ENCODE results near the gene BABAM2.

Gene BABAM2

DNA sequence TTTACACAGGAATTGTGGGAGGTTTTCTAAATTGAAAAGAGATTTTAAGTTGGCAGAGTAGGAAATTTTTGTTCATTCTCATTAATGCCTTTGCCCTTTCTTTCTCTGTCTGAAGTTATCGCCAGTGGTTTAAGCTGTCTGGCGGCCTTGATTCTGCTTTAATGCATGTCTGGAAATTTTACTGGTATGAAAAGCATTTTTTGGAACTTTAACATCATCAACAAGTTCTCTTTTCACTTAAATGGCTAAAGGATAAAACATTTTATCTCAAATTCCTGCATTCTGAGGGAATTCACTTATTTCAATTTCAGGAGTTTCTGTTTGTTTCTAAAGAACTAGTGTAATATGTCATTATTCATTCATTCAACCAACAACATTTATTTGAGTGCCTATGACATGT is 268.3 kb downstream of the BABAM2 start:
- H3K27ac Mint-ChIP-seq: no peak overlapping the region

DNA sequence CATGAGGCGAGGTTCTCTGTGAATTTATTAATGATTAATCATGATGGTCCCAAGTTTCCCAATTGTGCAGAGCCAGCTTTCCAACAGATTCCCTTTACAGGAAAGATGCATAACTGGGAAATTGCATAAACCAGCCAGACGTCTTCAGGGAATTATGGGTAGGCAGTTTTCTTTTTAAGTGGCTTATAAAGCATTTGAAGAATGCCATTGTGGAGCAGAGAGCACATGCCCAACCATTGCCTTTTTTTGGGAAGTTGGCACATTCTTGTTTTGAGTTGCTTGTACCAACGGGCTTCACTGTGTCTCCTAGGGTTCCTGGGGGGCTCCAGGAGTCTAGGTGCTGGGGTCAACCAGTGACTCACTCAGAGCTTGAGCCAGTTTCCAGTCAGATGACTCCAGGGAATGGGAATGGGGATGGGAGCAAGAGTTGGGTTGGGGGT is 270.5 kb downstream of the BABAM2 start:
- Mint-ChIP-seq H3K27me3 (no peaks in the 10 kb centered on the region), H3K36me3 (peaks cover 19% of the 10 kb centered on the region), H3K4me1 (no peaks in the 10 kb centered on the region), H3K9me3 (no peaks in the 10 kb centered on the region), H3K27ac (no peak overlapping the region), H3K4me3 (no peak overlapping the region)

More for the DNA sequence above, 268.3 kb downstream of the BABAM2 start:
- Mint-ChIP-seq H3K36me3 (peaks cover 26% of the 10 kb centered on the region), H3K4me3 (no peak overlapping the region), H3K27me3 (no peaks in the 10 kb centered on the region), H3K4me1 (no peaks in the 10 kb centered on the region), H3K9me3 (peaks cover 9% of the 10 kb centered on the region)

DNA sequence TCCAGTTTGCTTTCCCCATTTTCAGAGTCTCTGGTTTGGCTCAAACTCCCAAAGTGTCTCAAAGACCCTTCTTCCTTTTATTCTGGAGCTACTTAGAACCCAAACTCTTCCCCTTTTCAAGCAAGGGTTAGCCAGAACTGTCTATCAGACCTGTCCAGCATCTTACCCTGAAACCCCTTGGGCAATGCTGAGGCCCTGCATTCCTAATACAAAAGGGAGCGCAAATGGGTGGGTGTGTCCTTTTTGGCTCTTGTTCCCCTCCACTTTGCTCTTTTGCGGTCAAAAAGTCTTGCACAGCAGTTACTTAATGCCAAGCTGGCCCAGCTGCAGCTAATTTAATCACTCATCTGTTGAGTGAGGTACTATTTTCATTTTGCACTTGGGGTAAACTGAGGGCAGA is 270.9 kb downstream of the BABAM2 start:
- H3K27me3 Mint-ChIP-seq: no peaks in the 10 kb centered on the region

DNA sequence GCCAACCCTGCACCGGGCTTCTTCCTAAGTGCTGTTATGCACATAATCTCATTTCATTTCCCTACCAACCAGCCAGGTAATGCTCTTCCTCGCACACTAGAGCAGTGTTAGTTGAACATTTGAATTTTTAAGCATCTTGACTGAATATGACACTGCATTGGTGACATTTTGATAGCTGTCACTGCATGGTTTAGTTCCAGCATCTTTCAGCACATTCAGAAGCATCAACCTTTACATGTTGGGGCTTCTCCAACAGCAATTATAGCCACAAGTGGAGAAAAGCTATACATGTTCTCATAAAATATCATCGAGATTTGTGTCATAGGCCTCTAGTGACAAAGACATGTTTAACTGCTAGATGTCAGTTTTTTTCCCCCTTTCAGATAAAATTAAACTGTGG is 272.0 kb downstream of the BABAM2 start:
- Mint-ChIP-seq H3K4me3 (no peak overlapping the region), H3K4me1 (no peaks in the 10 kb centered on the region), H3K36me3 (peaks cover 17% of the 10 kb centered on the region), H3K27me3 (no peaks in the 10 kb centered on the region), H3K9me3 (no peaks in the 10 kb centered on the region), H3K27ac (no peak overlapping the region)

More for the DNA sequence above, 270.9 kb downstream of the BABAM2 start:
- Mint-ChIP-seq H3K36me3 (peaks cover 18% of the 10 kb centered on the region), H3K4me3 (no peak overlapping the region), H3K9me3 (no peaks in the 10 kb centered on the region), H3K4me1 (no peaks in the 10 kb centered on the region), H3K27ac (no peak overlapping the region)

- Mint-ChIP-seq H3K36me3 (peaks cover 16% of the 10 kb centered on the region), H3K4me1 (no peaks in the 10 kb centered on the region), H3K9me3 (no peaks in the 10 kb centered on the region), H3K27me3 (no peaks in the 10 kb centered on the region), H3K27ac (no peak overlapping the region), H3K4me3 (no peak overlapping the region)
These were observed 272.5 kb downstream of the BABAM2 start for GRCh38 chr2:28163028-28163427.

DNA sequence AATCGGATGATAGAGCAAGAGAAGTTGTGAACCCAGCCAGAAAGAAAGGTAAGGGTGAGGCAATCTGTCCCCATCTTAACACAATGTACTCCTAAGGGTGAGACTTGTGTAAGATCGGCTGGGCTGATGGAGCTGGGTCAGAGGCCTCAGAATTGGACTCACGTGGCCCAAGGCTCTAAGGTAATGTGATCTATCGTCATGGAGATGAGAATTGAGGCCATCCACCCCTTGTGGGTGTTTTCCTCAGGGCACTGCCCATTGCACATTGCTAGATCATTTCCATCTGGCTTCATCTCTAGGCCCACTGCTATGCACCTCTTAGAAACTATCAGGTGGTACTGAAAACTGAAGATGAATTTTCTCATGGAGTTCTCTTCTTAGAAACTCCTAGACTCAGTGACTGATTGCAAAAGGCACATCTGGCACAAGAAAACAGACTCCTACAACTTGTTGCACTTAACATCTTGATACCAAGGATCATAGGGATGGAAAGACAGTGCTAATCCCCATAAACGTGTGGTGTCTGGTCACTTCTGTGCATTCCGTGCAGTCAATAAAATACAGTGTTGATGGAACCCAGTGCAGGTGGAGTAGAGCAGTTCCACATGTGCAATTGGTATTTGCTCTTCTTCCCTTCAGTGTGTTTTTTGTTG is 273.2 kb downstream of the BABAM2 start:
- Mint-ChIP-seq H3K4me3 (no peak overlapping the region), H3K36me3 (peaks cover 15% of the 10 kb centered on the region), H3K4me1 (no peaks in the 10 kb centered on the region), H3K27me3 (no peaks in the 10 kb centered on the region), H3K9me3 (no peaks in the 10 kb centered on the region), H3K27ac (no peak overlapping the region)

DNA sequence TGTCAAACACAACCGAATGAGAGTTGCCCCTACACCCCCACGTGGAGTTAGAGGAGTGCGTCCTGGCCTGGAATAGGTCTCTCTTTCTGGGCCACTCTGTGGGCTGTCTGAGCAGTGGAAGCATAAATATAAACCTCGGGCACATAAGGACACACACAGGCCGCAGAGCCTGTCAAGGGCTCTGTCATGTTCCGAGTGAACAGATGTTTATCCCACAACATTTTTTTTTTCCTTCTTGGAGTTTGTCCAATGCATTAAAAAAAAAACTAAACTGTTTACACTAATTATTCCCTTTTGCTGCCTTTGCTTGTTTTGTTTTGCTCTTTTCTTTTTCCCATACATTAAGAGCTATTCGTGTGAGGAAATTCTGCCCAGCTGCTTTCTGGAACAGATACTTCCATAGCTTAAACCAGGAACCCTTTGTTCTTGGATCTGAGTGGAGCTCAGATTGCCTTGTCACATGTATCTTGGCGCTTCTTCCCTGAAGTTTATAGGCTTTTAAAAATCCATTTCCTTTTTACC is 273.8 kb downstream of the BABAM2 start:
- no peaks in the 10 kb centered on the region for H3K9me3 Mint-ChIP-seq
- no peaks in the 10 kb centered on the region for H3K27me3 Mint-ChIP-seq
- no peak overlapping the region for H3K4me3 Mint-ChIP-seq
- H3K4me1 Mint-ChIP-seq: no peaks in the 10 kb centered on the region
- H3K36me3 Mint-ChIP-seq: peaks cover 10% of the 10 kb centered on the region
- H3K27ac Mint-ChIP-seq: no peak overlapping the region

GRCh38 chr2:28165087-28165635 is 274.6 kb downstream of the BABAM2 start:
- Mint-ChIP-seq H3K36me3 (peaks cover 8% of the 10 kb centered on the region), H3K27ac (no peak overlapping the region), H3K4me3 (no peak overlapping the region), H3K27me3 (no peaks in the 10 kb centered on the region), H3K4me1 (no peaks in the 10 kb centered on the region), H3K9me3 (no peaks in the 10 kb centered on the region)

- Mint-ChIP-seq H3K9me3 (no peaks in the 10 kb centered on the region), H3K36me3 (peaks cover 8% of the 10 kb centered on the region), H3K4me1 (no peaks in the 10 kb centered on the region), H3K4me3 (no peak overlapping the region), H3K27me3 (no peaks in the 10 kb centered on the region), H3K27ac (no peak overlapping the region)
These were observed 276.4 kb downstream of the BABAM2 start for GRCh38 chr2:28166956-28167355.

- H3K4me1 Mint-ChIP-seq: no peaks in the 10 kb centered on the region
These were observed 277.8 kb downstream of the BABAM2 start for GRCh38 chr2:28168376-28168775.

DNA sequence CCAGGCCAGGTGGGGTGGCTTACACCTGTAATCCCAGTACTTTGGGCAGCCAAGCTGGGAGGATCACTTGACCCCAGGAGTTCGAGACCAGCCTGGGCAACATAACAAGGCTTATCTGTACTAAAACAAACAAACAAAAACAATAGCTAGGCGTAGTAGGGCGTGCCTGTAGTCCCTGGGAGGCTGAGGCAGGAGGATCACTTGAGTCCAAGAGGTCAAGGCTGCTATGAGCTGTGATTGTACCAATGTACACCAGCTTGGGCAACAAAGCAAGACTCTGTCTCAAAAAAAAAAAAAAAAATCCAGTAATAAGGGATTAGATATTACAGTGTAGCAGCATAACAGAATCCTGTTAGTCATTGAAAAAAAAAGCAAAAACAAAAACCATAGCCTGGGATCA is 279.0 kb downstream of the BABAM2 start:
- Mint-ChIP-seq H3K9me3 (no peaks in the 10 kb centered on the region), H3K27ac (no peak overlapping the region), H3K27me3 (no peaks in the 10 kb centered on the region), H3K4me3 (no peak overlapping the region), H3K36me3 (peaks cover 10% of the 10 kb centered on the region), H3K4me1 (no peaks in the 10 kb centered on the region)

More at GRCh38 chr2:28168376-28168775, 277.8 kb downstream of the BABAM2 start:
- Mint-ChIP-seq H3K4me3 (no peak overlapping the region), H3K36me3 (peaks cover 11% of the 10 kb centered on the region), H3K27ac (no peak overlapping the region), H3K9me3 (no peaks in the 10 kb centered on the region), H3K27me3 (no peaks in the 10 kb centered on the region)

GRCh38 chr2:28172114-28172898 is 281.8 kb downstream of the BABAM2 start:
- no peaks in the 10 kb centered on the region for H3K4me1 Mint-ChIP-seq
- H3K9me3 Mint-ChIP-seq: peaks cover 2% of the 10 kb centered on the region
- peaks cover 18% of the 10 kb centered on the region for H3K36me3 Mint-ChIP-seq
- H3K27ac Mint-ChIP-seq: no peak overlapping the region
- no peak overlapping the region for H3K4me3 Mint-ChIP-seq
- no peaks in the 10 kb centered on the region for H3K27me3 Mint-ChIP-seq

DNA sequence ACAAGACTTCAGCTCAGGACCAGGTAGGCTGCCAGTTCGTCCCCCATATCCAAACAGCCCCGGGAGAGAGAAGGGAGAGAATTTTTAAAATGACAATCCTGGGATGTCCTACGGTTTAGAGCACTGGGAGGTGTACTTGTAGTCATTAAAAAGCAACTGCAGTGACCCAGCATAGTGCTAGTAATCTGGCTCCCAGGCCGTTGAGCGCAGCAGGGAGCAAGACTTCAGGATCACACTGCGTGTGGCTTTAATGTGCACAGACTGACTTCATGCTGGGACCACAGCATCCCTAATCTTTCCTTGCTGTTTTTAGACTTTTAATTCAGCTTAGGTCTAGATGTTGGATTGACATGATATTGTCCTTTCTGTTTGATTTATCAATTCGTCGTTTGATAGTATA is 282.8 kb downstream of the BABAM2 start:
- H3K27ac Mint-ChIP-seq: no peak overlapping the region
- H3K9me3 Mint-ChIP-seq: peaks cover 7% of the 10 kb centered on the region
- H3K27me3 Mint-ChIP-seq: no peaks in the 10 kb centered on the region
- no peak overlapping the region for H3K4me3 Mint-ChIP-seq
- peaks cover 21% of the 10 kb centered on the region for H3K36me3 Mint-ChIP-seq
- no peaks in the 10 kb centered on the region for H3K4me1 Mint-ChIP-seq

DNA sequence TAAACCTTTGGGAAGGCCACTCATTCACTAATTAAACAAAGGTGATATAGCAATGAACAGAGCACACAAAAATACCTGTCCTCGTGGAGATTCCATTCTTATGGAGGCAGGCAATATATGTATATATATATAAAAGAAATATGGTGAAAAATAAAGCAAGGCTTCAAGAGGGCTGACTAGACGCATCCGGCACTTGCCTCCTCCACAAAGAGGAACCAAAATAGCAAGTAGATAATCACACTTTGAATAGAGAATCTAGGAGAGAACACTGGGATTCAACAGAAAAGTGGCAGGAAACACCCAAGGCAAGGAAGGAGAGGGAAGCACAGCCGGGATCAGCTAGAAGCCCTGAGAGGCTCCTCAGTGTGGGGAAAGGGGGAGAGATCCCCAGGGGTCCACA is 283.7 kb downstream of the BABAM2 start:
- Mint-ChIP-seq H3K9me3 (peaks cover 7% of the 10 kb centered on the region), H3K27ac (no peak overlapping the region), H3K27me3 (no peaks in the 10 kb centered on the region), H3K4me1 (no peaks in the 10 kb centered on the region), H3K4me3 (no peak overlapping the region), H3K36me3 (peaks cover 22% of the 10 kb centered on the region)

- peaks cover 22% of the 10 kb centered on the region for H3K36me3 Mint-ChIP-seq
- peaks cover 7% of the 10 kb centered on the region for H3K9me3 Mint-ChIP-seq
- no peaks in the 10 kb centered on the region for H3K4me1 Mint-ChIP-seq
- no peak overlapping the region for H3K4me3 Mint-ChIP-seq
- H3K27ac Mint-ChIP-seq: no peak overlapping the region
- no peaks in the 10 kb centered on the region for H3K27me3 Mint-ChIP-seq
These were observed 284.5 kb downstream of the BABAM2 start for GRCh38 chr2:28175028-28175427.

- Mint-ChIP-seq H3K9me3 (peaks cover 7% of the 10 kb centered on the region), H3K4me3 (no peak overlapping the region), H3K36me3 (peaks cover 20% of the 10 kb centered on the region), H3K4me1 (no peaks in the 10 kb centered on the region), H3K27me3 (no peaks in the 10 kb centered on the region), H3K27ac (no peak overlapping the region)
These were observed 288.4 kb downstream of the BABAM2 start for GRCh38 chr2:28178946-28179345.

All from activated naive CD4-positive, alpha-beta T cell treated with anti-CD3 and anti-CD28 coated beads, Interleukin-2, amount 50 U/mL, for 24 hours (primary cell).